GM12873 (cell line): ENCODE data around the gene LDLRAP1.

Experiments used
- CTCF ChIP-seq: IDR thresholded peaks from 2 replicates; pipeline ENCODE4 v1.5.1; 2012; ENCODE audit warnings: low read depth, mild to moderate bottlenecking, moderate library complexity, low read length, control low read depth; ENCODE audit not compliant: insufficient read depth; ENCODE audit errors: missing control alignments

Gene LDLRAP1

DNA sequence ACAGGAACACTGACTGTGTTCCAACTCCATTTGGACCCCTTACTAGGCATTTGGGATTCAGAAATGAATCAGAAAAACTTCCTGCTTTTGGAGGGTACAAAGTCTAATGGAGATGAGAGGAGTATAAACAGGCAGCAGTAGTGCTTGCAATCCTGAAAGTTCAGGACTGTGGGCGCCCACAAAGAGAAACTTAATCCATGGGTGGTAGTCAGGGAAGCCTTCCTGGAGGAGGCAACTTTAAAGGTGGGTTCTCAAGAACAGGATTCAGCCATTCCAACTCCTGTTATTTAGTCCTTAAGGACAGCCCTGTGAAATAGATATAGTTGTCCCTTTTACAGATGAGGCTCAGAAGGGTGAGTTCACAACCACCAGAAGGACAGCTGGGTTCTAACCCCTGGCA, 2.0 kb upstream of the LDLRAP1 start:
- TF ChIP-seq CTCF, result no peak

DNA sequence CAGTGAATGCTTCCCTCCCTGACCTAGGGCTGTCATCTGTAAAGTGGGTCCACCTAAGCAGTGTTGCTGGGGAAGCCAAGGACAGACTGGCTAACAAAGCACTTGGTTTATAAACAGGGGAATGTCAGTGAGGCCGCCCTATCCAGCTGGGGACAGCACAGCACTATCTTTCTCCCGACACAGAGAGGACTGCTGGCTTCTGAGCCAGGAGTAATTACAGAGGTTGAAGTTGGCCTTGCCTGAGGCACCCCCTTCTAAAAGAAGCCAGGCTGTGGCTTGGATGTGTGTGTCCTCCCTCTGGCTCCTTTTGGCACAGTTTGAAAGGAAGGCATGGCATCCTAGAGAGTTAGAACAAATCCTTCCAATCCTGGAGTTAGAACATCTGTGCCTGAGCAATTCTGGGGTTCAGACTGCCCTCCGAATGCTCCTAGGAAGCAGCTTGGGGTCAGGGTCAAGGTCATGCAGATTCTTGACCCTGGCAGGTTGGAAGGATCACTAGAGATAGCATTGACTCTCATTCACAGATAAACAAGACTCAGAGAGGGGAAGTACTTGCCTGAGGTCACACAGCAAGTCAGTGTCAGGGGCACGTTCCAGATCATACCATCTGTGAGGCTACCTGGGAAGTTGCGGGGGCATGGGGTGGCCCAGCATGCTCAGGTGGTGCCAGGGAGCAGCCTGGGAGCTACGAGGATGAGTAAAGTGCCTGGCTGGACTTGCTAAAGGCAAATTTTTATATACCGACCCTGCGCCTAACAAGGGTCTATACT, 1.3 kb upstream of the LDLRAP1 start:
- no peak for TF ChIP-seq CTCF

- no peak for TF ChIP-seq CTCF
Measured at GRCh38 chr1:25543005-25543424, 391 bp upstream of the LDLRAP1 start.

- TF ChIP-seq CTCF, result no peak
Measured at GRCh38 chr1:25544243-25544764, 898 bp downstream of the LDLRAP1 start.

DNA sequence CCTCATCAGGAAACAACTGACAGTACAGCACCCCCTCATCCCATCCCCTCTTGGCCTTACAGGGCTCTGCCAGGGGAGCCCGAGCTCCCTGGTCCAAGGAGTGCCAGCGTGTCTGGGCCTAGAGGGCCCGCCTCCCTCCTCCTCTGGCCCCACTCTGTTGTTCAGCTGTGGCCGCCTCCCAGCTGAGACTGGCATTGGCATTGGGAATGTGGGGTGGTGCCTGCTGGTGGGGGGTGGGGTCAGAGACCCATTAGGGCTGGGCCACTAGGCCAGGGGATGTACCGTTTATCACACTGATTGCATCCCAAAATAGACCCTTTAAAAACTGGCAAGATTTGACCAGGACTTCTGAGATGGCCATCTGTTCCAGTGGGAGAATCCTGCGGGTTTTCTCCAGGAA, 1.4 kb downstream of the LDLRAP1 start:
- TF ChIP-seq CTCF, result no peak

GRCh38 chr1:25545767-25546166, 2.4 kb downstream of the LDLRAP1 start:
- no peak for TF ChIP-seq CTCF

DNA sequence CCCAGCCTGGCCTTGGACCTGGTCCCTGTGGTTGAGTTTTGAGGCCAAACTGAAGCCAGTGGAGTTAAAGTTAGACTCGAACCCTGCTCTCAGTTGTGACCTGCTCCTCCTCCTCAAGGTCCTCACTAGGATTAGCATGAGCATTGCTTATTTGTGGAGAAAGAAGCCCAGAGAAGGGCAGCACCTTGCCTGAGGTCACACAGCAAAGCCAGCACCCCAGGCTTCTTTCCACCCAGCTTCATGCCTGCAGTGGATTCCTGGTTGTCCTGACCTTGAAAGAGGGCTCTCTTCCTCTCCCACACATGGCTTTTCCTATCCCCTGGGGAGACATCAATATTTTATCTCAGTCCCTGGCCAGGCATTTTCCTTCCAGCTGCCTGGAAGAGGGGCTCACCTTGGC, 2.8 kb downstream of the LDLRAP1 start:
- TF ChIP-seq CTCF, result no peak
